IMR-90 (cell line): ENCODE results near the gene SPON1. TPM values are rescaled to one million over a fixed set of nuclear protein-coding genes. Genes with fewer than 3 reads are reported as not detected.

ENCODE experiments used
- ATAC-seq: fragments of 200-7000 bp; cut with Tn5 transposase; 2 replicates; pipeline ENCODE4 v1.9.1; 2020; ENCODE audit warnings: low read depth, mild to moderate bottlenecking, moderate library complexity
- BruUV-seq: library from RNA; stranded (reverse); fragments of 400-500 nt; replicated peaks from 2 replicates; lab custom pipeline; 2021; lab: Mats Ljungman, UMichigan
- CTCF ChIA-PET: fragments of 300-600 bp; formaldehyde crosslinking; extraction: SDS; loops from one replicate; lab custom pipeline; 2021; ENCODE audit warnings: antibody characterized with exemption; lab: Yijun Ruan, JAX
- POLR2A ChIA-PET: fragments of 300-600 bp; sonication (Branson Sonifier 250); formaldehyde crosslinking; loops from one replicate; lab custom pipeline; 2022; ENCODE audit warnings: antibody characterized with exemption; ENCODE audit not compliant: unreplicated experiment; lab: Charles Lee
- DNase-seq: peaks from one replicate; pipeline ENCODE4 v3.0.0; 2013
- H2AFZ ChIP-seq: replicated peaks from 2 replicates; pipeline ENCODE3; 2013; ENCODE audit warnings: low read length, mild to moderate bottlenecking; ENCODE audit not compliant: poor library complexity
- H2AK5ac ChIP-seq: 2 replicates; pipeline ENCODE4 v1.6.1; 2013; ENCODE audit warnings: low read depth, low read length, inconsistent platforms
- H2AK9ac ChIP-seq: replicated peaks from 2 replicates; pipeline ENCODE3; 2013; ENCODE audit warnings: mild to moderate bottlenecking, low read depth, low read length, moderate library complexity; ENCODE audit not compliant: poor library complexity
- H2BK120ac ChIP-seq: 2 replicates; pipeline ENCODE4 v1.6.1; 2013; ENCODE audit warnings: low read depth, low read length, inconsistent platforms
- H2BK15ac ChIP-seq: 3 replicates; pipeline ENCODE4 v1.6.1; 2013; ENCODE audit warnings: low read depth, low read length, inconsistent platforms
- H2BK20ac ChIP-seq: 2 replicates; pipeline ENCODE4 v1.6.1; 2013; ENCODE audit warnings: low read depth, mild to moderate bottlenecking, inconsistent platforms, low read length, moderate library complexity
- H2BK5ac ChIP-seq: 2 replicates; pipeline ENCODE4 v1.6.1; 2013; ENCODE audit warnings: mild to moderate bottlenecking, low read depth, low read length, inconsistent platforms; ENCODE audit not compliant: poor library complexity, severe bottlenecking
- H3K14ac ChIP-seq: replicated peaks from 2 replicates; pipeline ENCODE4 v1.6.1; 2013; ENCODE audit warnings: low read depth, low read length, inconsistent platforms
- H3K18ac ChIP-seq: 2 replicates; pipeline ENCODE4 v1.6.1; 2013; ENCODE audit warnings: low read depth, low read length, control low read depth
- H3K23ac ChIP-seq: 2 replicates; pipeline ENCODE4 v1.6.1; 2013; ENCODE audit warnings: low read depth, low read length, inconsistent platforms
- H3K27ac ChIP-seq: 2 replicates; pipeline ENCODE4 v1.5.1; 2013; ENCODE audit warnings: mild to moderate bottlenecking, control low read depth, low read length; ENCODE audit not compliant: insufficient read depth
- H3K27me3 ChIP-seq: 2 replicates; pipeline ENCODE4 v1.6.1; 2013; ENCODE audit warnings: low read length; ENCODE audit not compliant: control insufficient read depth, insufficient read depth
- H3K36me3 ChIP-seq: 2 replicates; pipeline ENCODE4 v1.6.1; 2013; ENCODE audit warnings: low read length, mixed read lengths; ENCODE audit not compliant: control insufficient read depth, insufficient read depth
- H3K4ac ChIP-seq: 2 replicates; pipeline ENCODE4 v1.6.1; 2013; ENCODE audit warnings: low read depth, low read length, inconsistent platforms
- H3K4me1 ChIP-seq: 2 replicates; pipeline ENCODE4 v1.6.1; 2013; ENCODE audit warnings: low read length, mixed read lengths; ENCODE audit not compliant: control insufficient read depth, insufficient read depth
- H3K4me2 ChIP-seq: 2 replicates; pipeline ENCODE4 v1.6.1; 2013; ENCODE audit warnings: low read depth, mild to moderate bottlenecking, control low read depth, low read length, moderate library complexity
- H3K4me3 ChIP-seq: 2 replicates; pipeline ENCODE4 v1.5.1; 2013; ENCODE audit warnings: low read depth, mild to moderate bottlenecking, control low read depth, low read length, moderate library complexity; ENCODE audit not compliant: insufficient read depth
- H3K56ac ChIP-seq: 2 replicates; pipeline ENCODE4 v1.6.1; 2013; ENCODE audit warnings: low read length, inconsistent platforms; ENCODE audit not compliant: insufficient read depth; ENCODE audit errors: extremely low read depth
- H3K79me1 ChIP-seq, 2 experiments: 2 replicates each; pipeline ENCODE4 v1.6.1; 2013; ENCODE audit warnings: low read length in 2 of 2, inconsistent platforms in 1 of 2, low read depth in 1 of 2
- H3K9ac ChIP-seq: 2 replicates; pipeline ENCODE4 v1.6.1; 2013; ENCODE audit warnings: low read depth, low read length, control low read depth
- H3K9me1 ChIP-seq: 2 replicates; pipeline ENCODE4 v1.6.1; 2013; ENCODE audit warnings: low read length, inconsistent platforms; ENCODE audit not compliant: insufficient read depth
- H3K9me3 ChIP-seq: 2 replicates; pipeline ENCODE4 v1.6.1; 2013; ENCODE audit warnings: low read length; ENCODE audit not compliant: control insufficient read depth, insufficient read depth
- H4K20me1 ChIP-seq: 2 replicates; pipeline ENCODE4 v1.6.1; 2013; ENCODE audit warnings: low read length, inconsistent platforms; ENCODE audit not compliant: insufficient read depth
- H4K5ac ChIP-seq: 2 replicates; pipeline ENCODE4 v1.6.1; 2013; ENCODE audit warnings: mild to moderate bottlenecking, low read depth, low read length, control low read depth
- H4K8ac ChIP-seq, 2 experiments: 2 replicates each; pipeline ENCODE4 v1.6.1; 2013; ENCODE audit warnings: low read depth in 2 of 2, low read length in 2 of 2, control low read depth in 1 of 2, inconsistent platforms in 1 of 2
- H4K91ac ChIP-seq: 2 replicates; pipeline ENCODE4 v1.6.1; 2013; ENCODE audit warnings: low read depth, low read length, inconsistent platforms; ENCODE audit not compliant: insufficient read depth
- BHLHE40 ChIP-seq: fragments of 150-350 bp; IDR thresholded peaks from 2 replicates; pipeline ENCODE4 v1.6.1; 2016; ENCODE audit warnings: mild to moderate bottlenecking, low read depth, low read length
- CEBPB ChIP-seq: IDR thresholded peaks from 2 replicates; pipeline ENCODE4 v1.6.1; 2012; ENCODE audit warnings: low read depth, low read length, improper control_type of control experiment
- CHD1 ChIP-seq: IDR thresholded peaks from 2 replicates; pipeline ENCODE4 v1.6.1; 2012; ENCODE audit warnings: low read depth, low read length, improper control_type of control experiment
- CTCF ChIP-seq: conservative IDR thresholded peaks from 2 replicates; pipeline ENCODE4 v1.5.1; 2012; ENCODE audit warnings: mild to moderate bottlenecking, low read depth, low read length, improper control_type of control experiment
- FOS ChIP-seq: fragments of 150-350 bp; IDR thresholded peaks from 2 replicates; pipeline ENCODE4 v1.6.1; 2016; ENCODE audit warnings: low read depth, low read length
- MAFK ChIP-seq: IDR thresholded peaks from 2 replicates; pipeline ENCODE4 v1.6.1; 2012; ENCODE audit warnings: low read depth, low read length, improper control_type of control experiment
- MAZ ChIP-seq: IDR thresholded peaks from 2 replicates; pipeline ENCODE4 v1.6.1; 2012; ENCODE audit warnings: low read depth, mild to moderate bottlenecking, low read length, improper control_type of control experiment, moderate library complexity, borderline replicate concordance
- MXI1 ChIP-seq: IDR thresholded peaks from 2 replicates; pipeline ENCODE4 v1.6.1; 2012; ENCODE audit warnings: low read depth, mild to moderate bottlenecking, low read length, moderate library complexity, borderline replicate concordance
- NFE2L2 ChIP-seq: fragments of 150-350 bp; IDR thresholded peaks from 2 replicates; pipeline ENCODE4 v1.6.1; 2016; ENCODE audit warnings: low read depth, mild to moderate bottlenecking, low read length
- POLR2A ChIP-seq: IDR thresholded peaks from 2 replicates; pipeline ENCODE4 v1.6.1; 2012; ENCODE audit warnings: mild to moderate bottlenecking, low read depth, low read length
- RAD21 ChIP-seq: IDR thresholded peaks from 2 replicates; pipeline ENCODE4 v1.6.1; 2012; ENCODE audit warnings: low read length, improper control_type of control experiment
- RCOR1 ChIP-seq: IDR thresholded peaks from 2 replicates; pipeline ENCODE4 v1.6.1; 2012; ENCODE audit warnings: mild to moderate bottlenecking, low read length, improper control_type of control experiment; ENCODE audit not compliant: insufficient replicate concordance
- RFX5 ChIP-seq: IDR thresholded peaks from 2 replicates; pipeline ENCODE4 v1.8.0; 2012; ENCODE audit warnings: low read depth, mild to moderate bottlenecking, low read length, moderate library complexity
- SMC3 ChIP-seq: fragments of 150-350 bp; IDR thresholded peaks from 2 replicates; pipeline ENCODE4 v1.6.1; 2016; ENCODE audit warnings: low read depth, mild to moderate bottlenecking, antibody characterized with exemption, low read length, moderate library complexity
- WGBS, 2 experiments: methylation state at CpG; one replicate each; pipeline versions ENCODE4 v1.1.5 to v1.1.7; 2013; ENCODE audit warnings: missing lambda C conversion rate in 2 of 2; ENCODE audit not compliant: insufficient read length in 1 of 2; ENCODE audit errors: extremely low coverage in 2 of 2; 5-methylcytosine and 5-hydroxymethylcytosine counted together
- dilution Hi-C: fragments of 300-500 bp; cut with HindIII; formaldehyde crosslinking; loops from one replicate; pipeline ENCODE4 v1.14.3; 2018; ENCODE audit warnings: low sequenced_read_pairs; ENCODE audit not compliant: unreplicated experiment
- in situ Hi-C: fragments of 300-500 bp; cut with MboI; formaldehyde crosslinking; loops from 3 replicates; pipeline ENCODE4 v1.14.3; 2019; ENCODE audit warnings: low sequenced_read_pairs, inconsistent platforms, mixed read lengths
- intact Hi-C: fragments of 100-400 bp; cut with micrococcal nuclease; formaldehyde crosslinking; loops from 2 replicates; pipeline ENCODE4 v1.10.0; 2022
- polyA plus RNA-seq, 3 experiments: library from polyadenylated mRNA; depleted of rRNA; stranded (reverse); fragments of >200 nt; gene quantifications; 2 replicates each; pipeline ENCODE4 v1.2.3, GENCODE V29; 2012; ENCODE audit warnings: low replicate concordance in 1 of 3
- total RNA-seq: library from RNA; depleted of rRNA; stranded (reverse); fragments of >200 nt; gene quantifications from 2 replicates; pipeline ENCODE4 v1.2.3, GENCODE V29; 2012
- TF ChIP-seq, protein P1 (sequence below): fragments of 150-350 bp; IDR thresholded peaks from 2 replicates; pipeline ENCODE4 v1.6.1; 2016; ENCODE audit warnings: low read depth, mild to moderate bottlenecking, low read length, moderate library complexity, borderline replicate concordance
- TF ChIP-seq, protein P2 (sequence below): fragments of 150-350 bp; IDR thresholded peaks from 2 replicates; pipeline ENCODE4 v1.6.1; 2017; ENCODE audit warnings: mild to moderate bottlenecking, antibody characterized with exemption, low read length, low read depth

SPON1 gene
- total and polyA plus RNA-seq, 2 of the 4 experiments (the other 2 are of a cell fraction), result 0.62 to 0.72 TPM

DNA sequence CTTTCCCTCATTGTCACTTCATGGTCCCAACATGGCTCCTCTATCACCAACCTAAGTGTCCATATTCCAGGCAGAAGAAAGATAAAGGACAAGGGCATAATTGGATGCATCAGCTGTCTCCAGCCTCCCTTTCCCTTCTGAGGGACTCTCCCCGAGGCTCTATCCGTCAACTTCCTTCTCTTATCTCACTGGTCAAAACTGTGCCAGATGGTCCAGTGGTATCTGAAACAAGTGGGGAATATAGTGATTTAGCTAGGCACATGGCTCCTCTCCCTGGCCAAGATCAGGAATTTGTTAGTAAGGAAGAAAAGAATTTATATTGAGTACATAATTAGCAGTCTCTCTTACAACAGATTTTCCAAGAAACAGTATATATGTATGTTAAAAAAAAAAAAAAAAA, 12.6 kb upstream of the SPON1 start:
- no peak overlapping the region for H3K9ac ChIP-seq
- H2AK9ac ChIP-seq, result no peak overlapping the region
- in situ Hi-C loops, result no loop called here
- DNase-seq, result no peak
- ChIA-PET CTCF (interaction anchor here (0.5 kb wide), 1 partner anchor 21 kb away, joined by 4 read pairs; no protein-coding TSS in a partner anchor), POLR2A (no interaction called here)
- H3K4me1 ChIP-seq, result no peaks in the 10 kb centered on the region
- no peak overlapping the region for H3K4me3 ChIP-seq
- no peak overlapping the region for H3K18ac ChIP-seq
- intact Hi-C loops, result no loop called here
- H2BK20ac ChIP-seq, result no peak overlapping the region
- no peak overlapping the region for H4K91ac ChIP-seq
- H2BK5ac ChIP-seq, result no peak overlapping the region
- H3K27me3 ChIP-seq, result peaks cover 17% of the 10 kb centered on the region
- ATAC-seq, result no peak
- no peak overlapping the region for H3K4ac ChIP-seq
- H3K56ac ChIP-seq, result no peak overlapping the region
- no peak overlapping the region for H3K27ac ChIP-seq
- no peak overlapping the region for H2BK120ac ChIP-seq
- WGBS, 2 experiments, result no CpG with 5 or more reads among the region's 2 CpGs
- H3K79me1 ChIP-seq, result no peaks in the 10 kb centered on the region
- H3K4me2 ChIP-seq, result no peak overlapping the region
- no peak overlapping the region for H2BK15ac ChIP-seq
- H4K8ac ChIP-seq, result no peak overlapping the region
- no peak overlapping the region for H3K14ac ChIP-seq
- no peaks in the 10 kb centered on the region for H4K20me1 ChIP-seq
- no peaks in the 10 kb centered on the region for H3K9me3 ChIP-seq
- TF ChIP-seq MAFK (no peak), BHLHE40 (no peak), CHD1 (no peak), CEBPB (no peak), RFX5 (no peak), RCOR1 (no peak), CTCF (no peak), MXI1 (no peak), NFE2L2 (no peak), SMC3 (no peak), FOS (no peak), RAD21 (no peak), POLR2A (no peak), MAZ (no peak)
- TF ChIP-seq, protein P1, sequence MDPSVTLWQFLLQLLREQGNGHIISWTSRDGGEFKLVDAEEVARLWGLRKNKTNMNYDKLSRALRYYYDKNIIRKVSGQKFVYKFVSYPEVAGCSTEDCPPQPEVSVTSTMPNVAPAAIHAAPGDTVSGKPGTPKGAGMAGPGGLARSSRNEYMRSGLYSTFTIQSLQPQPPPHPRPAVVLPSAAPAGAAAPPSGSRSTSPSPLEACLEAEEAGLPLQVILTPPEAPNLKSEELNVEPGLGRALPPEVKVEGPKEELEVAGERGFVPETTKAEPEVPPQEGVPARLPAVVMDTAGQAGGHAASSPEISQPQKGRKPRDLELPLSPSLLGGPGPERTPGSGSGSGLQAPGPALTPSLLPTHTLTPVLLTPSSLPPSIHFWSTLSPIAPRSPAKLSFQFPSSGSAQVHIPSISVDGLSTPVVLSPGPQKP, result no peak
- TF ChIP-seq, protein P2, sequence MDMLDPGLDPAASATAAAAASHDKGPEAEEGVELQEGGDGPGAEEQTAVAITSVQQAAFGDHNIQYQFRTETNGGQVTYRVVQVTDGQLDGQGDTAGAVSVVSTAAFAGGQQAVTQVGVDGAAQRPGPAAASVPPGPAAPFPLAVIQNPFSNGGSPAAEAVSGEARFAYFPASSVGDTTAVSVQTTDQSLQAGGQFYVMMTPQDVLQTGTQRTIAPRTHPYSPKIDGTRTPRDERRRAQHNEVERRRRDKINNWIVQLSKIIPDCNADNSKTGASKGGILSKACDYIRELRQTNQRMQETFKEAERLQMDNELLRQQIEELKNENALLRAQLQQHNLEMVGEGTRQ, result no peak
- H4K5ac ChIP-seq, result no peak overlapping the region
- dilution Hi-C loops, result no loop called here
- no peaks in the 10 kb centered on the region for H3K9me1 ChIP-seq
- BruUV-seq, result no TSS peak
- H2AFZ ChIP-seq, result no peak overlapping the region
- H3K23ac ChIP-seq, result no peak overlapping the region
- no peak overlapping the region for H2AK5ac ChIP-seq
- H3K36me3 ChIP-seq, result no peaks in the 10 kb centered on the region
